GM21723 (cell line): ENCODE measurements around the gene CD6.

Experiments used
- ATAC-seq: cut with Tn5 transposase; IDR thresholded peaks from one replicate; pipeline ENCODE4 v1.9.1; 2021; ENCODE audit warnings: mild to moderate bottlenecking, moderate library complexity; ENCODE audit not compliant: unreplicated experiment

Gene CD6

DNA sequence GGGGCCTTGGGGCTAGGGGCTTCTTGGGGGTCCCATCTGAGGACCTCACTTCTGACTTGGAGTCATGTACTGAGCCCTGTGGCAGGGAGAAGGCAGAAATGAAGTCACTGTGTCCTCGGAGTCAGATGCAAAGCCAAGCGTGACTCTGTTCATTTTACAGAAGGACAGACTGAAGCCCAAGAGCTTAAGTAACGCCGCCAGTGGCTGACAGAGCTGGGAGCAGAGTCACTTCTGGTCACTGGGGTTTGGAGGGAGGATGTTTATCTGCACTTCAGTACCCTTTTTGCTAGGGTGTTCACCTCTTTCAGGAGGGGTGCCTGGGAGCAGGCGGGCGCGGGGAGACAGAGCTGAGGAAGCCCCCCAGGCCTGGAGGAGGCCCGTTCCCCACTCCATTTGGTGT is 10.7 kb downstream of the CD6 start:
- no peak for ATAC-seq

GRCh38 chr11:60984149-60984548 is 12.7 kb downstream of the CD6 start:
- ATAC-seq: no peak

DNA sequence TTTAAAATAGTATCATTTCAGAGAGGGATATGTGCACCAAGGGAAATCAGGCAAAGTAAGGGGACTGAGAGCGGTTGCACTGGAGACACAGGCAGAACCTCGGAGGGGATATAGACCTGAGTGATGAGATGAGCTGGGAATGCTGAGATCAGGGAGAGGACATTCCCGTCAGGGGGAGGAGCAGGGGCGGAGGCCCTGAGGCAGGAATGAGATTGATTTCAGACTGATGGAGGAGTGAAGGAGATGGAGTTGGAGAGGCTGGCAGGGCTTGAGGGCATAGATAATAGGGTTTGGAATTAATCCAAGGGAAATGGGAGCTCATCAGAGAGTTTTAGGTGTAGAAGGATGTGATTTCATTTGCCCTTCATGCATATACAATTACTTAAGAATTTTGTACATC is 13.2 kb downstream of the CD6 start:
- no peak for ATAC-seq

DNA sequence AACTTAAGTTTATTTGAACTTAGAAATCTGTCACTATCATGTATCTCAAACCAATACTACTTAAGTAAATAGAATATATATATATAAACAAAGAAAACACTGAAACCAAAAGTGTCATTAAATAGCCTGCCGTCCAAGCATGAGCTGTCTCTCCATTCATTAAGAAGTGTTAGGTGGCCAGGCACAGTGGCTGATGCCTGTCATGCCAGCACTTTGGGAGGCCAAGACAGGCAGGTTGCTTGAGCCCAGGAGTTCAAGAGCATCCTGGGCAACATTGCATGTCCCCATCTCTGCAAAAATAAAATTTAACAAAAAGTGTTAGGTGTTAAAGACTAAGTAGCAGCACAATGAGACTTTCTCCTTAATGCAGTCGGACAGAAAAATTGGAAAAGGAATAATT is 14.0 kb downstream of the CD6 start:
- no peak for ATAC-seq

- no peak for ATAC-seq
These were observed 14.8 kb downstream of the CD6 start for GRCh38 chr11:60985991-60986915.

DNA sequence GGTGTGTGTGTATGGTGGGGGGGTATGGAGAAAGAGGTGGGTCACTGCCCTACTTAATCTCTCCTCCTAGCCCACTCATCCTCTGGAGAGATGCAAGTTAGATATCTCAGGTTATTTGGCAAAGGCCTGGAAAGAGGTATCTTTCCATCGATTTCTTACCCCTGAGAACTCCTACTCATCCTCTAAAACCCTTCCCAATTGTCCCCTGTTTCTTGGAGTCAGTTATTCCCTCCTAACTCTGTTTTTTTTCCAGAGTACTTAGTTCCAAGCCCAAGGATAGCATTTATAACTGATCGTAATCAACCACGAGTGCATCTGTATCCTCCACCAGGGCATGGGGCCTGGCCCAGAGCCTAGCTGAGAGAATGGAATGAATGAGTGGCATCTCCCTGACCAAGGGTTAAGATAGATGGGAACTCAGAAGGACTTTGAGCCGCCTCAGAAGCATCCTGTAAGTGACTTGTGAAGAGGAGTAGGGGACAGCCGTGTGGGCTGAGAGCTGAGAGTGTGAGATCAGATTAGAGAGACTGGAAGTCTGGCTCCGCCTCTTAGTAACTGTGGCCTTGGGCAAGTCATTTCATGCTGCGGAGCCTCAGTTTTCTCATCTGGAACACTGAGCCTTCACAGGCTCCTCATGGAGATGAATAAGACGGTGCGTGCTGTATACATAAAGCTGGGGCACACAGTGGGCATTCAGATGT is 16.2 kb downstream of the CD6 start:
- no peak for ATAC-seq

GRCh38 chr11:60988658-60989057 is 17.2 kb downstream of the CD6 start:
- no peak for ATAC-seq

DNA sequence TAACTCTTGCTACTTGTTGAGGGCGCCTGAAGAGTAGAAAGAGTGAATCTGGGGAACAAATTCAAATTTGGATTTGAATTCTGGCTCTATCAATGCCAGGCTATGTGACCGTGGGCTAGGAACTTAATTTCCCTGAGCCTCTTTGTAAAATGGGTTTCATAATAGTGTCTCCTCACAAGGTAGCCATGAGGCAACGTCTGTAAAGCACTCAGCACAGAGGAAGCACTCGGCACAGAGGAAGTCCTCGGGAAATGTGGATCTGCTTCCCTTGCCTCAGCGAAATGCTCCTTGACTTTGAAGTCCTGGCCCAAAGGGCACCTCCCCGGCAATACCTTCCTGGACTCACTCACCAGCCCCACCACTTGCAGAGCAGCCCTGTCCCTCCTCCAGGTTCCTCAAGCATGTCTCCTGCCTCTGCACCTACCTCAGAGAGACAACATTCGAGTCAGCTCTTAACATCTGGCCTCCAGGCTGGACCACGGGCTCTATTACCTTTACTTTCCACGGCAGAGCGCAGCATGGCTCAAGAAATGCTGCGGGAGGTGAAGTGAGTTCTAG is 17.7 kb downstream of the CD6 start:
- no peak for ATAC-seq

DNA sequence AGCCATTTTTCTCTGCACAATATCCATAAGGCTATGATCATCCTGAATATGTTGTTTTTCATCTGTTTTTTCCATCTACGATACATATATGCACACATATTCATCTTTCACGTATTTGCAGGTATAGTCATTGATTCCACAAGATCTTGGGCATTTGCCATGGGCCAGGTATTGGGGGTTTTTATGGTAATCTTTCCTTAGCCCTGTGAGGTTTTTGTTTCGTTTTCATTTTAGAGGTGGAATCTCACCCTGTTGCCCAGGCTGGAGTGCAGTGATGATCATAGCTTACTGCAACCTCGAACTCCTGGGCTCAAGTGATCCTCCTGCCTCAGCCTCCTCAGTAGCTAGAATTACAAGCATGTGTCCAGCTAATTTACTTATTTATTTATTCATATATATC is 20.0 kb downstream of the CD6 start:
- ATAC-seq: no peak

DNA sequence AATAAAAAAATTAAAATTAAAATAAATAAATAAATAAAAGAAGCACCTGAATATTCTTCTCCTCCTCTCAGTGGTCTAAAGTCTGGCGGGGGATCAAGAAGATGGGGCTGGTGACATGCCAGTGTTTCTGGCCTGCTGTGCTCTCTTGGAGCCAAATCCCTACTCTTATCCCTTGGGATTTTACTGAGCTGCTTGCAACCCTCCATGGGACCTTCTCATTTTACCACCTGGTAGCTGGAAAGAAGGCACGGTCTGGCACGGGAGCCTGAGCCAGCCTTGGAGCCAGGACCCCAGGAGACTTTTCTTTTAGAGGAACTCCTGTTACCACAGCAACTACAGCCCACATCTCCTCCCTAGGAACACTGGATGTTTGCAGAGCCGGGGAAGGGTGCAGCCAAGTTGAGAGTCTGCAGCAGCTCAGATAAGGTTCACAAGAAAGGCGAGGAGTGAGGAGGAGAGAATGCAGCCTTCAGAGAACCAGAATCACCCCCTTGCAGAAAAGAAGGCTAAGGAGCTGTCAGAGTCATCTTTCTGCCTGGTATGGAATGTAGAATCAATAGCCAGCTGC is 21.4 kb downstream of the CD6 start:
- no peak for ATAC-seq

DNA sequence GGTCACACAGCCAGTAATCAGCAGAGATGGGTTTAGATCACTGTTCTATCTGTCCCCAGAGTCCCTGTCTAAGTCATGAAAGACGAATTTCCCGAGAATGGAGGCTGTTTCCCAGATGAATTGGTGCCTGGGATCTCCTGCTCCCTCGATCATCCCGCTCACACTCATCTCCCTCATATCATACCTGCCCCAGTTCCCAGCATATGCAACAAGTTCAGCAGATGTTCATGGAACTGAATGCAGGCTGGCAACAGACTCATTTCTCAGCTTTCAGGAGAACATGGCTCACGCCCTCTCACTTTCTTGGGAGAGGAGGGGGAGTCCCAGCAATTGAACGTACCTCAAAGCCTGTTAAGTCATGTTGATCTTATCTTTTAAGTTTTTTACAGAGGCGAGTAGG is 22.1 kb downstream of the CD6 start:
- ATAC-seq: no peak

DNA sequence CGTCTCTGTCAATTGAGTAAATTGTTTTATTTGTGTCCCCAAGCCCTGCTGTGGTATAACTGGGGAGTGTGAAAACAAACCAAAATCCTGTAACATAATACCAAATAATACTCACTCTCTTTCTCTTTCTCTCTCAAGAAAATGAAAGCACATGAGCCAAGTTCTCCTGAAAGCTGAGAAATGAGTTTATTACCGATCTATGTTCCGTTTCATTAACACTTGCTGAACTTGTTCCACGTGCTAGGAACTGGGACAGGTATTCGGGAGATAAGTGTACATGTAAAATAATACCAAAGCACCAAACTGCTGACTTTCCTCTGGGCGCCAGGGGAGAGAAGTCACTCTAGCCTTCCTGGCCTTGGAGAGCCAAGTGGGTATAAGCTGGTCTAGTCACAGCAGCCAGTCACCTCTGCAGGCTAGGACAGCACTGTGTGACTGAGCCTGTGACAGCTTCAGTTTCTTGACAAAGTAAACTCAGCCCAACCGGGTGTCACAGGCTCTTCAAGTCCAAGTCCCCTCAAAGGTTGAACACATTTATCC is 23.1 kb downstream of the CD6 start:
- ATAC-seq: no peak

- ATAC-seq: no peak
These were observed 24.3 kb downstream of the CD6 start for GRCh38 chr11:60995798-60996197.

- no peak for ATAC-seq
These were observed 25.1 kb downstream of the CD6 start for GRCh38 chr11:60996381-60997138.

DNA sequence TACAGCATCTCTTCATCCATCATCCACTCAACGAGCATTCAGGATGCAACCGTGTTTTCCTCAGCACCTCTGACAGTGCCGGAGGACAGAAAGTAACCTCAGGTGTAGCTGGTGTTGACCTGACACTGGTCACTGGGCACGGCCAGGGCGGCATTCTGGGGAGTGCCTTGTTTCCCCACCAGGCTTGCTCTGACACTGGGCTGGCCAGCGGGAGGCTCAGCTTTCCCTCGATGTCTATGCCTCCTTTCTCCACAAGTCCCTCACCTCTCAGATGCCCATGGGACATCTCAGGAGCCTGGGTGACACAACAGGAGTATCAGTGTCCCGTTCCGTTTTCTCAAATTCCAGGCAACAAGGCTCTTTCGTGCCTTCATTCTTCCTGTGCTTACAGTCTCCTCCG is 28.9 kb downstream of the CD6 start:
- no peak for ATAC-seq

GRCh38 chr11:61001931-61002330 is 30.5 kb downstream of the CD6 start:
- no peak for ATAC-seq

GRCh38 chr11:61002598-61002997 is 31.1 kb downstream of the CD6 start:
- ATAC-seq: no peak

- no peak for ATAC-seq
These were observed 32.7 kb downstream of the CD6 start for GRCh38 chr11:61004180-61004611.

GRCh38 chr11:61004761-61005181 is 33.3 kb downstream of the CD6 start:
- ATAC-seq: no peak

DNA sequence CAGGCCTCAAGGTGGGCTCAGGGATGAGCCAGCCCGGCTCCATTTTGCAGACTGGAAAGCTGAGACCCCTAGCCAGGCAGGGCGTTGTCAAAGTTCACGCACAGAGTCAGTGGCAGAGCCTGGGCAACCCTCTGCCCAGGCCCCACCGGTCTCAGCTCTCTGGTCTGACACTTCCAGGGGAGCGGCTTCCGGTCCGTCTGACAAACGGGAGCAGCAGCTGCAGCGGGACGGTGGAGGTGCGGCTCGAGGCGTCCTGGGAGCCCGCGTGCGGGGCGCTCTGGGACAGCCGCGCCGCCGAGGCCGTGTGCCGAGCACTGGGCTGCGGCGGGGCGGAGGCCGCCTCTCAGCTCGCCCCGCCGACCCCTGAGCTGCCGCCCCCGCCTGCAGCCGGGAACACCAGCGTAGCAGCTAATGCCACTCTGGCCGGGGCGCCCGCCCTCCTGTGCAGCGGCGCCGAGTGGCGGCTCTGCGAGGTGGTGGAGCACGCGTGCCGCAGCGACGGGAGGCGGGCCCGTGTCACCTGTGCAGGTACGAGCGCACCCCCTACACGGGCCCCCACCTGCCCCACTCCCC is 36.0 kb downstream of the CD6 start:
- ATAC-seq: no peak
